ENCODE measurements around the gene PLXNA4.
A peak's percentile ranks its signal among the peaks of the same experiment; 100 is the strongest.

DNA sequence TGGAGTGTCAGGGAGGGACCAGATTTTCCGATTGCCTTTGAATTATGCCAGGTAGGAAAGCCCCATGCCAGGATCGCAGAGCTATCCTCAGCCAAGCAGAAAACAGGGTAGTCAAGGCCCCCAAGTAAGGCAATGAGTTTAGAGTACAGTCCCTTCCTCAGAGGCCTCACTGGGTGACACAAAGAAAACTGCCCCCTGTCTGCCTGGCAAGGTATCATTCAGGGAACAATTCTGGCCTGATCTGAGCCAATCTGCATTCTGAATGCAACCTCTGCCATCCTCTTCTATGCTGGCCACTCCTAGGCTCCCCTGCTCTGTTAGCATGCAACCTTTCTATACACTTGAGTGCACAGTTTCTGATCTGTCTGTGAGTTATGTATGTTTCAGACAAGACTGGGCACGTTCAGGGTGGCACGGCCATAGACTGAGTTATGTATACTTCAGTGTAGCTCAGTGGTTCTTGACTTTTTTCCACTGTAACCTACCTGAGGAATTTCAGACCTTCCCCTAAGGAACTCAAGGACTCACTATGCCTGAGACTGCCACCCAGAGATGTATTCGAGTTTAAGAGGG is 336.8 kb downstream of the PLXNA4 start:
- TF ChIP-seq ZNF331 (CRISPR knock-in tag; IDR thresholded peaks at IDR 0.05; ENCODE audit: low read depth) = no peak
- TF ChIP-seq, protein P1, sequence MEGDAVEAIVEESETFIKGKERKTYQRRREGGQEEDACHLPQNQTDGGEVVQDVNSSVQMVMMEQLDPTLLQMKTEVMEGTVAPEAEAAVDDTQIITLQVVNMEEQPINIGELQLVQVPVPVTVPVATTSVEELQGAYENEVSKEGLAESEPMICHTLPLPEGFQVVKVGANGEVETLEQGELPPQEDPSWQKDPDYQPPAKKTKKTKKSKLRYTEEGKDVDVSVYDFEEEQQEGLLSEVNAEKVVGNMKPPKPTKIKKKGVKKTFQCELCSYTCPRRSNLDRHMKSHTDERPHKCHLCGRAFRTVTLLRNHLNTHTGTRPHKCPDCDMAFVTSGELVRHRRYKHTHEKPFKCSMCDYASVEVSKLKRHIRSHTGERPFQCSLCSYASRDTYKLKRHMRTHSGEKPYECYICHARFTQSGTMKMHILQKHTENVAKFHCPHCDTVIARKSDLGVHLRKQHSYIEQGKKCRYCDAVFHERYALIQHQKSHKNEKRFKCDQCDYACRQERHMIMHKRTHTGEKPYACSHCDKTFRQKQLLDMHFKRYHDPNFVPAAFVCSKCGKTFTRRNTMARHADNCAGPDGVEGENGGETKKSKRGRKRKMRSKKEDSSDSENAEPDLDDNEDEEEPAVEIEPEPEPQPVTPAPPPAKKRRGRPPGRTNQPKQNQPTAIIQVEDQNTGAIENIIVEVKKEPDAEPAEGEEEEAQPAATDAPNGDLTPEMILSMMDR (conservative IDR thresholded peaks at IDR 0.05; ENCODE audit: low read depth in 2 of 2) = peak; percentile 42 to 53

Measured in GM23338 (cell line).